HG03097 (cell line): ENCODE data around the gene SRF.
A peak's percentile ranks its signal among the peaks of the same experiment; 100 is the strongest.

Experiments used
- ATAC-seq: cut with Tn5 transposase; IDR thresholded peaks from one replicate; pipeline ENCODE4 v1.9.1; 2021; ENCODE audit not compliant: unreplicated experiment, low FRiP score

SRF gene

GRCh38 chr6:43146709-43147688 lies 24.1 kb upstream of the SRF start:
- ATAC-seq = no peak

DNA sequence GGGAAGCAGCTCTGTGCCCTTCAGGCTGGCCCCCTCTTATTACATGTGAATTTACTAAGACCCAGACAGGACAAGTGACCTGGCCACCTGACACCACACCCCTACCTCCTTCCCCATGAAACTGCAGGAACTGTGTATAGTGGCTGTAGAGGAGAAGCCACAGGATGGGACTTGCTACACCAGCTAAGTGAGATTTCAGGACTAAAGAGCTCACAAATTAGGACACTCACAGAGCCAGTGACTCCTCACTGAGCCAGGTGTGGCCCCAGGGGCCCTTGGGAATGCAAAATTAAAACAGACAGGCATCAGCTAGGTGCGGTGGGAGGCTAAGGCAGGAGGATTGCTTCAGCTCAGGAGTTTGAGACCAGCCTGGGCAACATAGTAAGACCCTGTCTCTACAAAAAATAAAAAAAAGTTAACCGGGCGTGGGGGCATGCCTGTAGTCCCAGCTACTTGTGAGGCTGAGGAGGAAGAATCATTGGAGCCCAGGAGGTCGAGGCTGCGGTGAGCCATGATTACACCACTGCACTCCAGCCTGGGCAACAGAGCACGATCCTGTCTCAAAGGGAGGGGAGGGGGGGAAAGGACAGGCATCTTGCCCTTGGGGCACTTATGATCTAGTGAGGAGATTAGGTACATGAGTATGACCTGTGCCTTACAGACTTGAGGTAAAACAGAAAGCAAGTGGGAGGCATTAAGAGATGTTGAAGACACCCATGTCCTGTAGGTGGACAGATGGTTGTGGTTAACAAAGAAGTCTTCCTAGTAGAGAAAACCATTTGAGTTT lies 23.2 kb upstream of the SRF start:
- ATAC-seq = no peak

DNA sequence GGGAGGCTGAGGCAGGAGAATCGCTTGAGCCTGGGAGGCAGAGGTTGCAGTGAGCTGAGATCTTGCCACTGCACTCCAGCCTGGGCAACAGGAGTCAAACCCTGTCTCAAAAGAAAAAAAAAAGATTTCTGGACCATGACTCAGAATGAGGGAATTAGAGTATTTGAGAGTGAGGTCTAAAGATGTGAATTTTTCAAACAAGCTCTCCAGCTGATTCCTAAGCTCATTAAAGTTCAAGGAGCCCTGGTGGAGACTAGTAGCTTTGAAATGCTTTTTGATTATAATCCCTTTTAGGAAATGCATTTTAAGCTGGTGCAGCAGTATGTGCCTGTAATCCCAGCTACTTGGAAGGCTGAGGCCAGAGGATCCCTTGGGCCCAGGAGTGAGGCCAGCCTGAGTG lies 21.8 kb upstream of the SRF start:
- no peak for ATAC-seq

- no peak for ATAC-seq
Measured at GRCh38 chr6:43150051-43150751, 20.9 kb upstream of the SRF start.

DNA sequence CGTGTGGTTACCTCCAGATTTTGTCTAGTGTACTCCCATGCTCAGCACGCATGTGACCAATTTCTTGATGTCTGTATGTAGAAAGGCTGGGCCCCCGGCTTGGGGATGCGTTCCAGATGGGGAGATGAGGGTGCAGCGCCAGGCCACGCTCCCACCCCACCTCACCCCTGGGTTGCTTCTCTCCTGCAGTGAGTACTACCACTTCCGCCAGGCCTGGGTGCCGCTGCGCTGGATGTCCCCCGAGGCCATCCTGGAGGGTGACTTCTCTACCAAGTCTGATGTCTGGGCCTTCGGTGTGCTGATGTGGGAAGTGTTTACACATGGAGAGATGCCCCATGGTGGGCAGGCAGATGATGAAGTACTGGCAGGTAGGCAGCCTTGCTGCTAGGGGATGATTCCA lies 11.5 kb upstream of the SRF start:
- no peak for ATAC-seq

DNA sequence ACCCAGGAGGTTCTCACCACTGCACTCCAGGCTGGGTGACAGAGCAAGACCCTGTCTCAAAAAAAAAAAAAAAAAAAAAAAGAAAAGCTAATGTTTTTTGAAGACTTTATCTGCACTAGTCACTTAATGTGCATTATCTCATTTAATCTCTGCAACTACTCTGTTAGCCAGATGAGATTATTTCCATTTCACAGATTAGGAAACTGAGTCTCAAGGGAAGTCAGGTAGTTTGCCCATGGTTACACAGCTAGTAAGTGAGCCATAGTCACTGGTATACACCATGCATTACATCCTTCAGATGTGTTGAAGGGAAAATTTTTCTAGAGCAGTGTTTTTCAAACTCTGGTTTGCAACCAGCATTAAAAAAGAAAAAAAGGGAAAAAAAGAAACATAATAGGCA lies 7.2 kb upstream of the SRF start:
- no peak for ATAC-seq

DNA sequence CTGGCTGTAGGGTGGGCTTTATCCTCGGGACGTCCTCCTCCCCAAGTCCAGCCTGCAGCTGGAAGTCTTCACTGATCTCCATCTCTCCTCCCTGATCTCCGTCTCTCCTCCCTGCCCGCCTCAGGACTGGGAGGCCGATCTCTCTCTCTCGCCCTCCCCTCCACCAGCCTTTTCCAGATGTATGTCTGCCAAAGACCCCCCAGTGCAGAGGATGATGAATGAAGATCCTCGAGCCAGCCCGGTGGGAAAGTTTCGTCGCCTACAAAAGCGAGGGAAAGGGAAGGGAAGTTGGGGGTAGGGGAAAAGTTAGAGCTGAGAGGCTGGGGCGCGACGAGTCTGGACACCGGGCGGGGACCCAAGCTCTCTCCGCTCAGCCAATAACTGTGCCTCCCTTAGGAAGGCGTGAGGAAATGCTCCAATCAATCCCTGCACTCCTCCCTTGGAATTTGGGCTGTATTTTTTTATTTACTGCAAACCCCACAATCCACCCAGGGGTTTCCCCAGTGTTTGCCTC lies 595 bp upstream of the SRF start:
- ATAC-seq = no peak

- ATAC-seq = no peak
Measured at GRCh38 chr6:43171707-43172103, 636 bp downstream of the SRF start.

- ATAC-seq = no peak
Measured at GRCh38 chr6:43172104-43173007, 1.3 kb downstream of the SRF start.

- ATAC-seq = no peak
Measured at GRCh38 chr6:43173591-43174262, 2.7 kb downstream of the SRF start.

GRCh38 chr6:43174263-43175112 lies 3.4 kb downstream of the SRF start:
- peak; percentile 57 for ATAC-seq

DNA sequence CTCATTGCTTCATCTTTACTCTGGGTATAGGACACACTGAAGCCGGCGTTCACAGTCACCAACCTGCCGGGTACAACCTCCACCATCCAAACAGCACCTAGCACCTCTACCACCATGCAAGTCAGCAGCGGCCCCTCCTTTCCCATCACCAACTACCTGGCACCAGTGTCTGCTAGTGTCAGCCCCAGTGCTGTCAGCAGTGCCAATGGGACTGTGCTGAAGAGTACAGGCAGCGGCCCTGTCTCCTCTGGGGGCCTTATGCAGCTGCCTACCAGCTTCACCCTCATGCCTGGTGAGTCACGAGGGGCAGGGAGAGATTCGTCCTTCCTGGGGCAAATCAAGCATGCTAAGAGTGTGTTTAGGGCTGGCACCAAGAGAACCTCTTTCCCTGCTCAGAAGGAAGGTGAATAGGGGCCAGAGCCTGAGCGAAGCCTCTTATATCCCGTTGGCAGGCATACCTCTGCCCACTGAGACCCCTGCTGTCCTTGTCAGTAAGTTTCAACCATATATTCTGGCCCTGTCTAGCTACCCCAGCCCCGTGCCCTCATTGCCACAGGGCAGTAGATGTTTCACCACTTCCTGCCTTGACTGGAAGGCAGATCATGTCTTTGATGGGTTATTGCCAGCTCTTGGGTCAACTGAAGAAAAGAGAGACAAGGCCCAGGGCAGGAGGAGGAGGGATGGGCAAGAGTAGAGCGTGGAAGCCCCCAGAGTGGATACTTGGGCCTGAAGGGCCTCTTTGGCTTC lies 4.8 kb downstream of the SRF start:
- ATAC-seq = no peak

DNA sequence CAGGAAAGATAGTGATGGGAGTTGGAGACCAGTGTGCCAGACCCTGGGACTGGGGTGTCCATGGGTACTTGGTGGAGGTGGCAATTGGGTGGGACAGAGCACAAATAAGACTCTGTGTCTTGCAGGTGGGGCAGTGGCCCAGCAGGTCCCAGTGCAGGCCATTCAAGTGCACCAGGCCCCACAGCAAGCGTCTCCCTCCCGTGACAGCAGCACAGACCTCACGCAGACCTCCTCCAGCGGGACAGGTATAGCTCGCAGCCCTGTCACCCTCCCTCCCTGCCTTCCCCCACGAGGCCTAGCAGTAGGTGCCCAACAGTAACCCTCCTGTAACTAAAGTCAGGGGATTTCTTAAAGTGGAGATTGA lies 5.3 kb downstream of the SRF start:
- ATAC-seq = no peak

DNA sequence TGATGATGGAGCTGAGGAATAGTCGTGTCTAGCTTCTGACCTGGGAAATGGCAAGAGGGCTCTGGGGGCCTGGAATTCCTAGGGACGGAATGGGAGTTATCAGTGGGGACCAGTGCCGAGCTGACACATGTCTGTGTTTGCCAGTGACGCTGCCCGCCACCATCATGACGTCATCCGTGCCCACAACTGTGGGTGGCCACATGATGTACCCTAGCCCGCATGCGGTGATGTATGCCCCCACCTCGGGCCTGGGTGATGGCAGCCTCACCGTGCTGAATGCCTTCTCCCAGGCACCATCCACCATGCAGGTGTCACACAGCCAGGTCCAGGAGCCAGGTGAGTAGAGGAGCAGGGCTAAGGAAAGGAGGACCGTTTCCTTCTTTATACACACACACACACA lies 7.1 kb downstream of the SRF start:
- ATAC-seq = no peak

GRCh38 chr6:43178951-43179830 lies 8.1 kb downstream of the SRF start:
- ATAC-seq = no peak

DNA sequence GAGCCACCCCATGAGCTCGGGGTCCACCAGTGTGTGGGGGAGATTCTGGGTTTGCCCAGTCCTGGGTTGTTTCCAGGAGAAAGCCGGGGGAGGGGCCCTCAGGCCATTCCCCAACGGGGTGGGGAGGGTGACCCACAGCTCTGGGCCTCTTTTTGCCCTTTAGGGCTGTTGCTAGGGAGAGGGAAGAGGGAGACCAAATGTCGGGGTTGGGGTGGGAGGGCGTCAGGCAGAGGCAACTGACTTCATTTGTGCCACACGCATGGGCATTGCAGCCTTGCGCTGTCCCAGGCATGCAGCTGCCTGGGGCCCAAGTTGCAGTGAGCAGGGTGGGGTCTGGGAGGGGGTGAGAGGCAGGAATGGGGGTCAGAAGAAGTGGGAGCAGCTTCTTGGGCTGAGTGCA lies 9.0 kb downstream of the SRF start:
- ATAC-seq = no peak

DNA sequence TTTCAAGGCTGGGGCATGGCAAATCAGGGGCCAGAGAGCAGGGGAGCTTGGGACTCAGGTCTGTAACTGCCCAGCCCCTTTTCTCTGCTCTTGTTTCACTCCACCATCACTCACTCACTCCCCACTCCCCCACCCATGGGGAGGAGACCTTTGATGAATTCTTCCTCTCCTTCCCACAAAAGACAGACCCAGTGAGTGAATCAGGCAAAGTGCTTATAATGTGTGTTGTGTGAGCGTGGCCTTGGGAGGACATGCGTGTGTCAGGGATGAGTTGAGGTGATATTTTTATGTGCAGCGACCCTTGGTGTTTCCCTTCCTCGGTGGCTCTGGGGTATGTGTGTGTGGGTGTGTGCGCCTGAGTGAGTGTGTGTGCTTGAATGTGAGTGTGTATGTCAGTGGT lies 9.9 kb downstream of the SRF start:
- ATAC-seq = no peak
